HEK293 (cell line): ENCODE results near the gene DNAJC11.

ENCODE experiments used
- CTCF ChIA-PET: fragments of 350-600 bp; formaldehyde crosslinking; extraction: SDS; loops from one replicate; lab custom pipeline; 2021; ENCODE audit warnings: antibody characterized with exemption; lab: Yijun Ruan, JAX
- POLR2A ChIA-PET: fragments of 300-600 bp; formaldehyde crosslinking; extraction: SDS; loops from one replicate; lab custom pipeline; 2020; ENCODE audit warnings: antibody characterized with exemption, inconsistent platforms; lab: Yijun Ruan, JAX
- H3K27ac ChIP-seq: fragments of 200-500 bp; sonication (Bioruptor generic); 2 replicates; pipeline ENCODE4 v1.5.1; 2014; ENCODE audit warnings: low read depth, low read length, control low read depth, inconsistent platforms; ENCODE audit errors: extremely low read depth
- H3K36me3 ChIP-seq, 2 experiments: fragments of 200-500 bp in 1 of 2; sonication (Bioruptor generic) in 1 of 2; 1 replicate in 1 of 2; 2 replicates in 1 of 2; pipeline ENCODE4 v1.5.1; 2014 to 2017; ENCODE audit warnings: inconsistent platforms in 2 of 2, low read length in 2 of 2; ENCODE audit not compliant: control insufficient read depth in 2 of 2, insufficient read depth in 1 of 2
- H3K4me1 ChIP-seq: fragments of 200-500 bp; sonication (Bioruptor generic); 2 replicates; pipeline ENCODE4 v1.5.1; 2014; ENCODE audit warnings: mild to moderate bottlenecking, low read length, inconsistent platforms; ENCODE audit not compliant: control insufficient read depth, insufficient read depth
- H3K4me3 ChIP-seq: 2 replicates; pipeline ENCODE4 v1.5.1; 2011; ENCODE audit warnings: low read depth, mild to moderate bottlenecking, control low read depth, low read length, moderate library complexity
- H3K9me3 ChIP-seq: fragments of 200-500 bp; sonication (Bioruptor generic); 2 replicates; pipeline ENCODE4 v1.5.1; 2014; ENCODE audit warnings: low read depth, low read length, inconsistent platforms; ENCODE audit not compliant: control insufficient read depth, insufficient read depth
- GLIS2 ChIP-seq: fragments of 450-650 bp; formaldehyde crosslinking; IDR thresholded peaks from 2 replicates; pipeline ENCODE4 v1.5.1; 2016; ENCODE audit warnings: missing biosample characterization, missing genetic modification characterization
- KLF16 ChIP-seq: fragments of 450-650 bp; formaldehyde crosslinking; IDR thresholded peaks from 2 replicates; pipeline ENCODE4 v1.5.1; 2017; ENCODE audit warnings: missing biosample characterization, missing genetic modification characterization
- SP3 ChIP-seq: fragments of 450-650 bp; formaldehyde crosslinking; IDR thresholded peaks from 2 replicates; pipeline ENCODE4 v1.5.1; 2016; ENCODE audit warnings: missing biosample characterization, missing genetic modification characterization
- TRIM28 ChIP-seq: IDR thresholded peaks from 2 replicates; pipeline ENCODE4 v1.6.1; 2011; ENCODE audit warnings: low read length, control low read depth, borderline replicate concordance
- ZBTB7A ChIP-seq: fragments of 450-650 bp; formaldehyde crosslinking; IDR thresholded peaks from 2 replicates; pipeline ENCODE4 v1.5.1; 2016; ENCODE audit warnings: low read depth, missing biosample characterization, missing genetic modification characterization
- ZFP69B ChIP-seq: fragments of 450-650 bp; formaldehyde crosslinking; IDR thresholded peaks from 2 replicates; pipeline ENCODE4 v1.5.1; 2016; ENCODE audit warnings: missing biosample characterization, missing genetic modification characterization
- ZNF175 ChIP-seq: fragments of 450-650 bp; formaldehyde crosslinking; IDR thresholded peaks from 2 replicates; pipeline ENCODE4 v1.5.1; 2016; ENCODE audit warnings: missing biosample characterization, missing genetic modification characterization
- ZNF211 ChIP-seq: fragments of 450-650 bp; formaldehyde crosslinking; IDR thresholded peaks from 2 replicates; pipeline ENCODE4 v1.5.1; 2016; ENCODE audit warnings: low read depth, missing biosample characterization, missing genetic modification characterization
- ZNF221 ChIP-seq: fragments of 450-650 bp; formaldehyde crosslinking; IDR thresholded peaks from 2 replicates; pipeline ENCODE4 v1.5.1; 2017; ENCODE audit warnings: missing biosample characterization, missing genetic modification characterization, borderline replicate concordance
- ZNF248 ChIP-seq: fragments of 450-650 bp; formaldehyde crosslinking; IDR thresholded peaks from 2 replicates; pipeline ENCODE4 v1.5.1; 2017; ENCODE audit warnings: missing biosample characterization, missing genetic modification characterization
- ZNF416 ChIP-seq: fragments of 450-650 bp; formaldehyde crosslinking; IDR thresholded peaks from 2 replicates; pipeline ENCODE4 v1.5.1; 2016; ENCODE audit warnings: missing biosample characterization, missing genetic modification characterization
- ZNF610 ChIP-seq: fragments of 450-650 bp; formaldehyde crosslinking; IDR thresholded peaks from 2 replicates; pipeline ENCODE4 v1.5.1; 2016; ENCODE audit warnings: missing biosample characterization, missing genetic modification characterization, borderline replicate concordance
- ZNF654 ChIP-seq: fragments of 450-650 bp; formaldehyde crosslinking; IDR thresholded peaks from 2 replicates; pipeline ENCODE4 v1.5.1; 2016; ENCODE audit warnings: low read depth, missing biosample characterization, missing genetic modification characterization
- ZNF658 ChIP-seq: fragments of 450-650 bp; formaldehyde crosslinking; IDR thresholded peaks from 2 replicates; pipeline ENCODE4; 2016; ENCODE audit warnings: missing biosample characterization, missing genetic modification characterization
- ZNF76 ChIP-seq: fragments of 450-650 bp; formaldehyde crosslinking; IDR thresholded peaks from 2 replicates; pipeline ENCODE4; 2016; ENCODE audit warnings: low read depth, missing biosample characterization, missing genetic modification characterization, borderline replicate concordance
- ZNF792 ChIP-seq: fragments of 450-650 bp; formaldehyde crosslinking; IDR thresholded peaks from 2 replicates; pipeline ENCODE4 v1.5.1; 2016; ENCODE audit warnings: missing biosample characterization, missing genetic modification characterization
- ZNF830 ChIP-seq: fragments of 450-650 bp; IDR thresholded peaks from 2 replicates; pipeline ENCODE4 v1.5.0; 2018; ENCODE audit warnings: missing biosample characterization, missing genetic modification characterization, low read depth, mild to moderate bottlenecking, moderate library complexity
- ZNF843 ChIP-seq: fragments of 450-650 bp; formaldehyde crosslinking; IDR thresholded peaks from 2 replicates; pipeline ENCODE4 v1.5.1; 2016; ENCODE audit warnings: missing biosample characterization, missing genetic modification characterization
- ZSCAN30 ChIP-seq: fragments of 450-650 bp; IDR thresholded peaks from 2 replicates; pipeline ENCODE4 v1.5.1; 2018; ENCODE audit warnings: missing biosample characterization, mild to moderate bottlenecking, missing genetic modification characterization, moderate library complexity
- TF ChIP-seq, protein P1 (sequence below): fragments of 450-650 bp; formaldehyde crosslinking; IDR thresholded peaks from 2 replicates; pipeline ENCODE4 v1.5.1; 2016; ENCODE audit warnings: missing biosample characterization, missing genetic modification characterization
- TF ChIP-seq, protein P2 (sequence below): fragments of 450-650 bp; formaldehyde crosslinking; IDR thresholded peaks from 2 replicates; pipeline ENCODE4 v1.5.1; 2016; ENCODE audit warnings: missing biosample characterization, missing genetic modification characterization, borderline replicate concordance
- TF ChIP-seq, protein P3 (sequence below): fragments of 450-650 bp; formaldehyde crosslinking; IDR thresholded peaks from 2 replicates; pipeline ENCODE4 v1.5.1; 2017; ENCODE audit warnings: missing biosample characterization, missing genetic modification characterization
- TF ChIP-seq, protein P4 (sequence below): fragments of 450-650 bp; formaldehyde crosslinking; conservative IDR thresholded peaks from 2 replicates; pipeline ENCODE4 v1.5.1; 2016; ENCODE audit warnings: low read depth, missing biosample characterization, missing genetic modification characterization
- TF ChIP-seq, protein P5 (sequence below): fragments of 450-650 bp; formaldehyde crosslinking; IDR thresholded peaks from 2 replicates; pipeline ENCODE4 v1.5.1; 2016; ENCODE audit warnings: missing biosample characterization, missing genetic modification characterization

DNAJC11 gene

DNA sequence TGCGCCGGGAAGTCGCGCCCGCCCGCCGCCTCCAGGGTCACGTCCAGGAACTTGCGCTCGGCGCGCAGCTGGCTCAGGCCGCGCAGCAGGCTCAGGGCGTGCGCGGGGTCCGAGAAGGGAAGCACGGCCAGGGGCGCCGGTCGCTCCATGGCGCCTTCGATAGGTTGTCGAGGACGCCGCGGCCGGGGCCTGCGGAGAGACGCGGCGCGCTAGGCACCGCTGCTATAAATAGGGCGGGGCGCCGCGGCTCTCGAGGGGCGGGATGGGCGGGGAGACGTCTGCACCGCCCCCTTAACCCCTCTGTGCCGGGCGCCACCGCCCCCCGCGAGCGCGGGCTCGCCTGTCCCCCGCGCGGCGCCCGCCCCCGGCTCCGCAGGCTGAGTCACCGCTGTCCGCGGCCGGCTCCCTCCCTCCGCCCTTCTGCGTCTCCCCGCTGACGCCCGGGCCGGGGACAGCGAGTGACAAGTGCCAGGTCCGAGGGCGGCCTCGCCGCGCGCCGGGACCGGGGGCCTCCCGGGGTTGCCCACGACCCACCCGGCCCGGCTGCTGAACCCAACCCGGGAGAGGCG is 98.9 kb downstream of the DNAJC11 start, which contains the start of gene KLHL21:
Gene KLHL21, minus strand, starts transcription at position 201 of the 569 bp plus-strand sequence. Its CDS starts 52 bp downstream, at position 149.
- H3K4me3 ChIP-seq, result peak within 1 kb of the TSS; percentile 58
- peaks cover 0 to 25% of the 10 kb centered on the region in 2 experiments; a peak in 1 of 3 replicates for H3K36me3 ChIP-seq
- no peaks in the 10 kb centered on the region for H3K4me1 ChIP-seq
- no peaks in the 10 kb centered on the region for H3K9me3 ChIP-seq
- ChIA-PET CTCF (interaction anchor here (0.6 to 1.6 kb wide), 3 partner anchors 17 to 48 kb away, joined by 3 to 4 read pairs (median 3); partner anchors contain the start of gene TAS1R1), POLR2A (interaction anchor here (0.9 to 3.5 kb wide), 11 partner anchors 9 to 48 kb away, joined by 3 to 25 read pairs (median 5); partner anchors contain the start of genes NOL9, PHF13, TAS1R1 and THAP3)
- H3K27ac ChIP-seq, result peak within 1 kb of the TSS; percentile 82
- TF ChIP-seq GLIS2 (tag by site-specific recombination) (no peak), ZNF843 (tag by site-specific recombination) (no peak), ZNF610 (tag by site-specific recombination) (no peak), SP3 (peak; percentile 54; the same call in 1 of the 2 replicates), ZNF658 (tag by site-specific recombination) (no peak), ZNF830 (tag by site-specific recombination) (no peak), ZNF221 (tag by site-specific recombination) (no peak), ZFP69B (no peak), ZNF175 (tag by site-specific recombination) (no peak), ZNF792 (tag by site-specific recombination) (no peak), ZNF248 (tag by site-specific recombination) (no peak), KLF16 (tag by site-specific recombination) (0 out of 2 replicates have a peak, but pooled peaks have one; percentile 4), ZBTB7A (tag by site-specific recombination) (no peak; the same call in 1 of the 2 replicates), ZNF416 (no peak), TRIM28 (no peak), ZNF211 (tag by site-specific recombination) (no peak), ZNF654 (tag by site-specific recombination) (no peak), ZNF76 (tag by site-specific recombination) (peak; percentile 43; the same call in 1 of the 2 replicates), ZSCAN30 (peak; percentile 63)
- TF ChIP-seq, protein P1, sequence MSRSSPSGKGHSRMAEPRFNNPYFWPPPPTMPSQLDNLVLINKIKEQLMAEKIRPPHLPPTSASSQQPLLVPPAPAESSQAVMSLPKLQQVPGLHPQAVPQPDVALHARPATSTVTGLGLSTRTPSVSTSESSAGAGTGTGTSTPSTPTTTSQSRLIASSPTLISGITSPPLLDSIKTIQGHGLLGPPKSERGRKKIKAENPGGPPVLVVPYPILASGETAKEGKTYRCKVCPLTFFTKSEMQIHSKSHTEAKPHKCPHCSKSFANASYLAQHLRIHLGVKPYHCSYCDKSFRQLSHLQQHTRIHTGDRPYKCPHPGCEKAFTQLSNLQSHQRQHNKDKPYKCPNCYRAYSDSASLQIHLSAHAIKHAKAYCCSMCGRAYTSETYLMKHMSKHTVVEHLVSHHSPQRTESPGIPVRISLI (tag by site-specific recombination), result no peak
- TF ChIP-seq, protein P2, sequence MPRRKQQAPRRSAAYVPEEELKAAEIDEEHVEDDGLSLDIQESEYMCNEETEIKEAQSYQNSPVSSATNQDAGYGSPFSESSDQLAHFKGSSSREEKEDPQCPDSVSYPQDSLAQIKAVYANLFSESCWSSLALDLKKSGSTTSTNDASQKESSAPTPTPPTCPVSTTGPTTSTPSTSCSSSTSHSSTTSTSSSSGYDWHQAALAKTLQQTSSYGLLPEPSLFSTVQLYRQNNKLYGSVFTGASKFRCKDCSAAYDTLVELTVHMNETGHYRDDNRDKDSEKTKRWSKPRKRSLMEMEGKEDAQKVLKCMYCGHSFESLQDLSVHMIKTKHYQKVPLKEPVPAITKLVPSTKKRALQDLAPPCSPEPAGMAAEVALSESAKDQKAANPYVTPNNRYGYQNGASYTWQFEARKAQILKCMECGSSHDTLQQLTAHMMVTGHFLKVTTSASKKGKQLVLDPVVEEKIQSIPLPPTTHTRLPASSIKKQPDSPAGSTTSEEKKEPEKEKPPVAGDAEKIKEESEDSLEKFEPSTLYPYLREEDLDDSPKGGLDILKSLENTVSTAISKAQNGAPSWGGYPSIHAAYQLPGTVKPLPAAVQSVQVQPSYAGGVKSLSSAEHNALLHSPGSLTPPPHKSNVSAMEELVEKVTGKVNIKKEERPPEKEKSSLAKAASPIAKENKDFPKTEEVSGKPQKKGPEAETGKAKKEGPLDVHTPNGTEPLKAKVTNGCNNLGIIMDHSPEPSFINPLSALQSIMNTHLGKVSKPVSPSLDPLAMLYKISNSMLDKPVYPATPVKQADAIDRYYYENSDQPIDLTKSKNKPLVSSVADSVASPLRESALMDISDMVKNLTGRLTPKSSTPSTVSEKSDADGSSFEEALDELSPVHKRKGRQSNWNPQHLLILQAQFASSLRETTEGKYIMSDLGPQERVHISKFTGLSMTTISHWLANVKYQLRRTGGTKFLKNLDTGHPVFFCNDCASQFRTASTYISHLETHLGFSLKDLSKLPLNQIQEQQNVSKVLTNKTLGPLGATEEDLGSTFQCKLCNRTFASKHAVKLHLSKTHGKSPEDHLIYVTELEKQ, result no peak
- TF ChIP-seq, protein P3, sequence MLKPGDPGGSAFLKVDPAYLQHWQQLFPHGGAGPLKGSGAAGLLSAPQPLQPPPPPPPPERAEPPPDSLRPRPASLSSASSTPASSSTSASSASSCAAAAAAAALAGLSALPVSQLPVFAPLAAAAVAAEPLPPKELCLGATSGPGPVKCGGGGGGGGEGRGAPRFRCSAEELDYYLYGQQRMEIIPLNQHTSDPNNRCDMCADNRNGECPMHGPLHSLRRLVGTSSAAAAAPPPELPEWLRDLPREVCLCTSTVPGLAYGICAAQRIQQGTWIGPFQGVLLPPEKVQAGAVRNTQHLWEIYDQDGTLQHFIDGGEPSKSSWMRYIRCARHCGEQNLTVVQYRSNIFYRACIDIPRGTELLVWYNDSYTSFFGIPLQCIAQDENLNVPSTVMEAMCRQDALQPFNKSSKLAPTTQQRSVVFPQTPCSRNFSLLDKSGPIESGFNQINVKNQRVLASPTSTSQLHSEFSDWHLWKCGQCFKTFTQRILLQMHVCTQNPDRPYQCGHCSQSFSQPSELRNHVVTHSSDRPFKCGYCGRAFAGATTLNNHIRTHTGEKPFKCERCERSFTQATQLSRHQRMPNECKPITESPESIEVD, result no peak
- TF ChIP-seq, protein P4, sequence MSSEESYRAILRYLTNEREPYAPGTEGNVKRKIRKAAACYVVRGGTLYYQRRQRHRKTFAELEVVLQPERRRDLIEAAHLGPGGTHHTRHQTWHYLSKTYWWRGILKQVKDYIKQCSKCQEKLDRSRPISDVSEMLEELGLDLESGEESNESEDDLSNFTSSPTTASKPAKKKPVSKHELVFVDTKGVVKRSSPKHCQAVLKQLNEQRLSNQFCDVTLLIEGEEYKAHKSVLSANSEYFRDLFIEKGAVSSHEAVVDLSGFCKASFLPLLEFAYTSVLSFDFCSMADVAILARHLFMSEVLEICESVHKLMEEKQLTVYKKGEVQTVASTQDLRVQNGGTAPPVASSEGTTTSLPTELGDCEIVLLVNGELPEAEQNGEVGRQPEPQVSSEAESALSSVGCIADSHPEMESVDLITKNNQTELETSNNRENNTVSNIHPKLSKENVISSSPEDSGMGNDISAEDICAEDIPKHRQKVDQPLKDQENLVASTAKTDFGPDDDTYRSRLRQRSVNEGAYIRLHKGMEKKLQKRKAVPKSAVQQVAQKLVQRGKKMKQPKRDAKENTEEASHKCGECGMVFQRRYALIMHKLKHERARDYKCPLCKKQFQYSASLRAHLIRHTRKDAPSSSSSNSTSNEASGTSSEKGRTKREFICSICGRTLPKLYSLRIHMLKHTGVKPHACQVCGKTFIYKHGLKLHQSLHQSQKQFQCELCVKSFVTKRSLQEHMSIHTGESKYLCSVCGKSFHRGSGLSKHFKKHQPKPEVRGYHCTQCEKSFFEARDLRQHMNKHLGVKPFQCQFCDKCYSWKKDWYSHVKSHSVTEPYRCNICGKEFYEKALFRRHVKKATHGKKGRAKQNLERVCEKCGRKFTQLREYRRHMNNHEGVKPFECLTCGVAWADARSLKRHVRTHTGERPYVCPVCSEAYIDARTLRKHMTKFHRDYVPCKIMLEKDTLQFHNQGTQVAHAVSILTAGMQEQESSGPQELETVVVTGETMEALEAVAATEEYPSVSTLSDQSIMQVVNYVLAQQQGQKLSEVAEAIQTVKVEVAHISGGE (tag by site-specific recombination), result no peak; the same call in 1 of the 2 replicates
- TF ChIP-seq, protein P5, sequence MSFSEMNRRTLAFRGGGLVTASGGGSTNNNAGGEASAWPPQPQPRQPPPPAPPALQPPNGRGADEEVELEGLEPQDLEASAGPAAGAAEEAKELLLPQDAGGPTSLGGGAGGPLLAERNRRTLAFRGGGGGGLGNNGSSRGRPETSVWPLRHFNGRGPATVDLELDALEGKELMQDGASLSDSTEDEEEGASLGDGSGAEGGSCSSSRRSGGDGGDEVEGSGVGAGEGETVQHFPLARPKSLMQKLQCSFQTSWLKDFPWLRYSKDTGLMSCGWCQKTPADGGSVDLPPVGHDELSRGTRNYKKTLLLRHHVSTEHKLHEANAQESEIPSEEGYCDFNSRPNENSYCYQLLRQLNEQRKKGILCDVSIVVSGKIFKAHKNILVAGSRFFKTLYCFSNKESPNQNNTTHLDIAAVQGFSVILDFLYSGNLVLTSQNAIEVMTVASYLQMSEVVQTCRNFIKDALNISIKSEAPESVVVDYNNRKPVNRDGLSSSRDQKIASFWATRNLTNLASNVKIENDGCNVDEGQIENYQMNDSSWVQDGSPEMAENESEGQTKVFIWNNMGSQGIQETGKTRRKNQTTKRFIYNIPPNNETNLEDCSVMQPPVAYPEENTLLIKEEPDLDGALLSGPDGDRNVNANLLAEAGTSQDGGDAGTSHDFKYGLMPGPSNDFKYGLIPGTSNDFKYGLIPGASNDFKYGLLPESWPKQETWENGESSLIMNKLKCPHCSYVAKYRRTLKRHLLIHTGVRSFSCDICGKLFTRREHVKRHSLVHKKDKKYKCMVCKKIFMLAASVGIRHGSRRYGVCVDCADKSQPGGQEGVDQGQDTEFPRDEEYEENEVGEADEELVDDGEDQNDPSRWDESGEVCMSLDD (tag by site-specific recombination), result 0 out of 2 replicates have a peak, but pooled peaks have one; percentile 6
